CD14-positive monocyte (primary cell): Measurements from ENCODE around the gene FLNA. TPM values are rescaled to one million over a fixed set of nuclear protein-coding genes. Genes with fewer than 3 reads are reported as not detected.
A peak's percentile ranks its signal among the peaks of the same experiment; 100 is the strongest.

ENCODE experiments used
- DNase-seq, 3 donors: peaks; one replicate each; pipeline ENCODE4 v3.0.0-alpha.2; 2011 to 2022
- H2AFZ ChIP-seq: 2 replicates; pipeline ENCODE4 v1.6.0; 2012; ENCODE audit warnings: mild to moderate bottlenecking, low read depth, low read length, inconsistent platforms; ENCODE audit not compliant: insufficient read depth, poor library complexity, severe bottlenecking
- H3K27ac ChIP-seq, 2 donors: 1 replicate in 1 of 2; 2 replicates in 1 of 2; pipeline ENCODE4 v1.5.1; 2012 to 2013; ENCODE audit warnings: low read length in 2 of 2, control low read depth in 1 of 2, inconsistent platforms in 1 of 2, low read depth in 1 of 2, mild to moderate bottlenecking in 1 of 2
- H3K27me3 ChIP-seq, 2 donors: one replicate each; pipeline versions ENCODE4 v1.6.0 to v1.6.1; 2011 to 2013; ENCODE audit warnings: low read length in 2 of 2; ENCODE audit not compliant: control insufficient read depth in 2 of 2, insufficient read depth in 2 of 2
- H3K36me3 ChIP-seq, 2 donors: replicated peaks in 1 of 2; 1 replicate in 1 of 2; 2 replicates in 1 of 2; pipeline versions ENCODE4 v1.5.1 to v1.6.1; 2012 to 2013; ENCODE audit warnings: low read length in 2 of 2, control low read depth in 1 of 2, inconsistent platforms in 1 of 2, mild to moderate bottlenecking in 1 of 2; ENCODE audit not compliant: insufficient read depth in 2 of 2, control insufficient read depth in 1 of 2
- H3K4me1 ChIP-seq, 2 donors: 1 replicate in 1 of 2; 2 replicates in 1 of 2; pipeline versions ENCODE4 v1.5.1 to v1.6.1; 2012 to 2013; ENCODE audit warnings: low read length in 2 of 2, control low read depth in 1 of 2, inconsistent platforms in 1 of 2, mild to moderate bottlenecking in 1 of 2, moderate library complexity in 1 of 2; ENCODE audit not compliant: insufficient read depth in 2 of 2, control insufficient read depth in 1 of 2
- H3K4me2 ChIP-seq: replicated peaks from 2 replicates; pipeline ENCODE3; 2012; ENCODE audit warnings: low read length, moderate library complexity, mild to moderate bottlenecking; ENCODE audit not compliant: poor library complexity, severe bottlenecking; ENCODE audit errors: extremely low read depth
- H3K4me3 ChIP-seq, 3 experiments: fragments of 200-600 bp in 1 of 3; sonication (generic) in 1 of 3; replicated peaks in 1 of 3; 1 replicate in 2 of 3; 2 replicates in 1 of 3; pipeline ENCODE4 v1.5.1; 2011 to 2013; ENCODE audit warnings: low read length in 3 of 3, mild to moderate bottlenecking in 3 of 3, control low read depth in 2 of 3, low read depth in 2 of 3, inconsistent platforms in 1 of 3, moderate library complexity in 1 of 3
- H3K79me2 ChIP-seq: 2 replicates; pipeline ENCODE4 v1.6.0; 2012; ENCODE audit warnings: mild to moderate bottlenecking, control low read depth, inconsistent platforms, low read length, moderate library complexity; ENCODE audit not compliant: insufficient read depth
- H3K9ac ChIP-seq: 2 replicates; pipeline ENCODE4 v1.6.0; 2017; ENCODE audit warnings: low read length, mild to moderate bottlenecking; ENCODE audit not compliant: insufficient read depth, poor library complexity, severe bottlenecking
- H3K9me3 ChIP-seq, 2 donors: replicated peaks in 1 of 2; 1 replicate in 1 of 2; 2 replicates in 1 of 2; pipeline versions ENCODE4 v1.5.1 to v1.6.1; 2012 to 2013; ENCODE audit warnings: low read length in 2 of 2, control low read depth in 1 of 2; ENCODE audit not compliant: control insufficient read depth in 1 of 2, insufficient read depth in 1 of 2
- H4K20me1 ChIP-seq: 2 replicates; pipeline ENCODE4 v1.6.0; 2012; ENCODE audit warnings: mild to moderate bottlenecking, low read length, control low read depth, moderate library complexity; ENCODE audit not compliant: insufficient read depth
- H3K27ac Mint-ChIP-seq, 7 donors: one replicate each; pipeline ENCODE4 v1.8.0; 2020; ENCODE audit warnings: mild to moderate bottlenecking in 7 of 7, mixed read lengths in 7 of 7, moderate library complexity in 6 of 7, inconsistent platforms in 2 of 7
- H3K27me3 Mint-ChIP-seq, 3 donors: one replicate each; pipeline ENCODE4 v1.8.0; 2021 to 2022; ENCODE audit warnings: low read depth in 3 of 3, mild to moderate bottlenecking in 3 of 3, mixed read lengths in 3 of 3, moderate library complexity in 3 of 3, inconsistent platforms in 1 of 3
- H3K36me3 Mint-ChIP-seq, 2 donors: one replicate each; pipeline ENCODE4 v1.8.0; 2020; ENCODE audit warnings: mixed read lengths in 2 of 2, inconsistent platforms in 1 of 2, mild to moderate bottlenecking in 1 of 2
- H3K4me1 Mint-ChIP-seq: one replicate; pipeline ENCODE4 v1.8.0; 2020; ENCODE audit warnings: mild to moderate bottlenecking, mixed read lengths
- H3K4me3 Mint-ChIP-seq, 2 donors: one replicate each; pipeline ENCODE4 v1.8.0; 2020; ENCODE audit warnings: mild to moderate bottlenecking in 2 of 2, mixed read lengths in 2 of 2, moderate library complexity in 1 of 2
- H3K9me3 Mint-ChIP-seq, 7 donors: one replicate each; pipeline ENCODE4 v1.8.0; 2020 to 2022; ENCODE audit warnings: mixed read lengths in 7 of 7, mild to moderate bottlenecking in 6 of 7, moderate library complexity in 6 of 7, inconsistent platforms in 2 of 7
- WGBS: methylation state at CpG from one replicate; pipeline ENCODE4 v1.1.5; 2013; ENCODE audit warnings: missing lambda C conversion rate; ENCODE audit not compliant: insufficient coverage; 5-methylcytosine and 5-hydroxymethylcytosine counted together
- intact Hi-C, 2 donors: fragments of 100-400 bp; cut with micrococcal nuclease; formaldehyde crosslinking; loops; one replicate each; pipeline versions ENCODE4 v1.15.0 to v1.15.1; 2023
- polyA plus RNA-seq, 3 donors: library from polyadenylated mRNA; depleted of rRNA in 1 of 3; unstranded in 2 of 3; stranded (reverse) in 1 of 3; fragments of 300-500 nt in 2 of 3; fragments of >200 nt in 1 of 3; fragmentation: Illumina TruSeq in 2 of 3; gene quantifications; 1 replicate in 2 of 3; 2 replicates in 1 of 3; pipeline ENCODE4 v1.2.3, GENCODE V29; 2012 to 2021
- TF ChIP-seq, protein P1 (sequence below): fragments of 200-600 bp; IDR thresholded peaks from one replicate; pipeline ENCODE4 v1.8.0; 2022; ENCODE audit warnings: antibody characterized with exemption, mild to moderate bottlenecking

FLNA gene
- polyA plus RNA-seq, 3 donors = 111 to 874 (median 219) TPM

DNA sequence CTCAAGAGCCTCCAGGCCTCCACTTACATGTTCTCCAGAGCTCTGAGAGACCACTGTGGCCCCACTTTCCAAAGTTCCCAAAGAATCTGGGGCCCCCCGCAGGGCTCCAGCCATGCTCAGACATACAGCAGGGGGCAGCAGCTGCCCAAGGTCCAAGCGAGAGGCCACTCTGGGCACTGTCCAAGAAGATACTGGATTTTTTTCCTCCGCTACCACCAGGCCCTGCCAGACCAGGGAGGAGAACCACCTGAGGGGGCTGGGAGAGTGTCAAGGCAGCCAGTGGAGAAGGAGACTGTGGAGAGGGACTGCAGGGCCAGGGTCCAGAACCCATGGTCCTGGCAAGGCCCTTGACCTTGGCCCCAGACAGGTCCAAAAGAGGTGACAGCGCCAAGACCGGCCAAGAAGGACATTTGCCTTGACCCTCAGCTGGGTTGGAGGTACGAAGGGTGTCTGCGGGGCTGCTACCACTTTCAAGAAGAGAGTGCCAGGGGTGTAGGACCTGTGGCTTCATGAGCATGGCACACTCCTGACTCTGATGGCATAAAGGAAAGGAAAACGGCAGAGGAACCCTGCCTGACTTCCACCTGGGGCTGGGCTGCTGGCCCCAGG is 10.0 kb upstream of the FLNA start:
- H3K27ac Mint-ChIP-seq = peak overlapping the region; percentile 50 to 83 (median 72)
- DNase-seq = no peak
- TF ChIP-seq, protein P1, sequence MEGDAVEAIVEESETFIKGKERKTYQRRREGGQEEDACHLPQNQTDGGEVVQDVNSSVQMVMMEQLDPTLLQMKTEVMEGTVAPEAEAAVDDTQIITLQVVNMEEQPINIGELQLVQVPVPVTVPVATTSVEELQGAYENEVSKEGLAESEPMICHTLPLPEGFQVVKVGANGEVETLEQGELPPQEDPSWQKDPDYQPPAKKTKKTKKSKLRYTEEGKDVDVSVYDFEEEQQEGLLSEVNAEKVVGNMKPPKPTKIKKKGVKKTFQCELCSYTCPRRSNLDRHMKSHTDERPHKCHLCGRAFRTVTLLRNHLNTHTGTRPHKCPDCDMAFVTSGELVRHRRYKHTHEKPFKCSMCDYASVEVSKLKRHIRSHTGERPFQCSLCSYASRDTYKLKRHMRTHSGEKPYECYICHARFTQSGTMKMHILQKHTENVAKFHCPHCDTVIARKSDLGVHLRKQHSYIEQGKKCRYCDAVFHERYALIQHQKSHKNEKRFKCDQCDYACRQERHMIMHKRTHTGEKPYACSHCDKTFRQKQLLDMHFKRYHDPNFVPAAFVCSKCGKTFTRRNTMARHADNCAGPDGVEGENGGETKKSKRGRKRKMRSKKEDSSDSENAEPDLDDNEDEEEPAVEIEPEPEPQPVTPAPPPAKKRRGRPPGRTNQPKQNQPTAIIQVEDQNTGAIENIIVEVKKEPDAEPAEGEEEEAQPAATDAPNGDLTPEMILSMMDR = no peak
- Histone ChIP-seq H4K20me1 (no peaks in the 10 kb centered on the region), H3K36me3 (no peaks in the 10 kb centered on the region), H3K27ac (peak overlapping the region in 1 of 2 donors; percentile 48), H3K4me3 (no peak overlapping the region), H3K27me3 (no peaks in the 10 kb centered on the region), H3K4me1 (peaks cover 20 to 21% of the 10 kb centered on the region in 2 donors), H2AFZ (no peak overlapping the region), H3K79me2 (peaks cover 15% of the 10 kb centered on the region), H3K9me3 (no peaks in the 10 kb centered on the region), H3K9ac (no peak overlapping the region), H3K4me2 (peak overlapping the region; percentile 26)
- peaks cover 0 to 11% (median 0%) of the 10 kb centered on the region in 7 donors for H3K9me3 Mint-ChIP-seq
- H3K27me3 Mint-ChIP-seq = peaks cover 0 to 1% (median 0%) of the 10 kb centered on the region in 3 donors
- H3K36me3 Mint-ChIP-seq = peaks cover 5 to 10% of the 10 kb centered on the region in 2 donors
- peak overlapping the region; percentile 41 to 42 for H3K4me3 Mint-ChIP-seq
- H3K4me1 Mint-ChIP-seq = peaks cover 24% of the 10 kb centered on the region
- no CpG with 5 or more reads among the region's 8 CpGs for WGBS
- intact Hi-C loops = no loop called here

DNA sequence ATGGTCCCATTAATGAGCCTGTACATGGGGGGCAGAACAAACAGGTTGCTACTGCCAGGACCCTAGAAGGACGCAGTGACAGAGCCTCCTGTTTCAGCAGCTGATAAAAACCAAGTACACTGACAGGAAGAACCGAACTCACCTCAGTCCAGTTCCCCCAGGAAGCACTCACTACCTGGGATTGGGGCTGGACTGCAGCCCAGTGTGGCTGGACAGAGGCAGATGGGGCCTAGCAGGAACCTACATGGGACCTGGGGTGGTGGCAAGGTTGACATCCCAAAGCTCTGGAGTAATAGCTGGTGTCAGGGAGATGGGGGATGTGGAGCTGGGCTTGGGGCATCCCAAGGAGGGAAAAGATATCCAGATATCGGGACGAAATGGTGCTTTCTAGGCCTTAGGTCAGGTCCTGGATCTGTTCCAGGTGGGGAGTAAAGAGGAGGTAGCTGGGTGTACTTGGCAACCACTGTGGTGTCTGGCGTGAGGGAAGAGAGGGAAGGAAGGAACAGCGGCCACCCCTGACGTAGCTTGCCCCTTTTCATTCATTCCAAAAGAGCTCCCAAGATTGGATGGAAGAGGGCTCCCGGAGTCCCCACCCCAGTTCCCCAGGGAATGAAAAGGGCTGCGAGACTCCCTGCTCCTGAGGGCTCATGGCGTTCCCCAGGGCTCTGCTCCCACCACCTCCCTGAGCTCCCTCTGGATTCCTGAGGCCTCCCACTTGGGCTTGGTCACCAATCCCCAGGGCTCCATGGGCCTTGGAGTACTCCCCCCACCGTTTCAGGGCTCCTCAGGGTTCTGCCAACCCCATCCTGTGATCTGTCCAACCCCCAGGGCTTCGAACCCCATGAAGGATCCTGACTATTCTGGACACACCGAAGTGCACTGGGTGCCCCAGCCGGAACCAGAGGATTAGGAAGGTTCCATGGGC is 9.2 kb upstream of the FLNA start:
- H3K4me3 ChIP-seq = no peak overlapping the region
- Mint-ChIP-seq H3K9me3 (peaks cover 0 to 15% (median 3%) of the 10 kb centered on the region in 7 donors), H3K4me3 (no peak overlapping the region), H3K4me1 (peaks cover 24% of the 10 kb centered on the region), H3K27ac (peak overlapping the region in 4 of 7 donors; percentile 5 to 79 (median 49)), H3K27me3 (peaks cover 0 to 1% (median 0%) of the 10 kb centered on the region in 3 donors), H3K36me3 (peaks cover 5 to 10% of the 10 kb centered on the region in 2 donors)
- no peak overlapping the region for H3K27ac ChIP-seq
- H4K20me1 ChIP-seq = no peaks in the 10 kb centered on the region
- H3K79me2 ChIP-seq = peaks cover 16% of the 10 kb centered on the region
- TF ChIP-seq, protein P1 = no peak
- H2AFZ ChIP-seq = no peak overlapping the region
- H3K4me1 ChIP-seq = peaks cover 20 to 21% of the 10 kb centered on the region in 2 donors
- no peak for DNase-seq
- 70% methylated on average over 3 of the region's 14 CpGs for WGBS
- H3K27me3 ChIP-seq = no peaks in the 10 kb centered on the region
- no peaks in the 10 kb centered on the region for H3K9me3 ChIP-seq
- H3K4me2 ChIP-seq = no peak overlapping the region
- intact Hi-C loops = no loop called here
- no peaks in the 10 kb centered on the region for H3K36me3 ChIP-seq
- no peak overlapping the region for H3K9ac ChIP-seq
